ENCODE measurements around the gene PLA2G1B.

Gene PLA2G1B

GRCh38 chr12:120332041-120332440, 4.5 kb upstream of the PLA2G1B start:
- TF ChIP-seq CTCF (IDR thresholded peaks at IDR 0.05; ENCODE audit: control extremely low read depth, extremely low read depth, low read depth, missing control alignments), result no peak
- ChIA-PET CTCF (no interaction called here), POLR2A (no interaction called here)

GRCh38 chr12:120331390-120331789, 3.8 kb upstream of the PLA2G1B start:
- DNase-seq (ENCODE audit: extremely low spot score), result no peak
- ChIA-PET POLR2A (no interaction called here), CTCF (no interaction called here)
- no peak for TF ChIP-seq CTCF (IDR thresholded peaks at IDR 0.05; ENCODE audit: control extremely low read depth, extremely low read depth, low read depth, missing control alignments)

More at GRCh38 chr12:120332041-120332440, 4.5 kb upstream of the PLA2G1B start:
- no peak for DNase-seq (ENCODE audit: extremely low spot score)

- no peak for DNase-seq (ENCODE audit: extremely low spot score)
- POLR2A ChIA-PET, result interaction anchor here (1.0 kb wide), 1 partner anchor 37 kb away, joined by 5 read pairs; the partner anchor contains the start of gene RNU4-2
- TF ChIP-seq CTCF (IDR thresholded peaks at IDR 0.05; ENCODE audit: control extremely low read depth, extremely low read depth, low read depth, missing control alignments), result no peak
- CTCF ChIA-PET, result interaction anchor here (0.6 kb wide), 1 partner anchor 36 kb away, joined by 3 read pairs; no protein-coding TSS in a partner anchor
These were observed 649 bp upstream of the PLA2G1B start for GRCh38 chr12:120328228-120328627.

GRCh38 chr12:120324841-120325417, 2.6 kb downstream of the PLA2G1B start:
- CTCF ChIA-PET, result interaction anchor here (1.0 to 1.8 kb wide), 8 partner anchors 13 to 324 kb away, joined by 3 to 8 read pairs (median 6); partner anchors contain the start of gene SIRT4

GRCh38 chr12:120323772-120324171, 3.8 kb downstream of the PLA2G1B start:
- ChIA-PET POLR2A (no interaction called here), CTCF (interaction anchor here (1.0 to 1.8 kb wide), 8 partner anchors 10 to 325 kb away, joined by 3 to 8 read pairs (median 4); no protein-coding TSS in a partner anchor)
- no peak for DNase-seq (ENCODE audit: extremely low spot score)
- no peak for TF ChIP-seq CTCF (IDR thresholded peaks at IDR 0.05; ENCODE audit: control extremely low read depth, extremely low read depth, low read depth, missing control alignments)

More at GRCh38 chr12:120324841-120325417, 2.6 kb downstream of the PLA2G1B start:
- no peak for DNase-seq (ENCODE audit: extremely low spot score)
- TF ChIP-seq CTCF (IDR thresholded peaks at IDR 0.05; ENCODE audit: control extremely low read depth, extremely low read depth, low read depth, missing control alignments), result no peak
- POLR2A ChIA-PET, result interaction anchor here (1.2 kb wide), 1 partner anchor 34 kb away, joined by 5 read pairs; no protein-coding TSS in a partner anchor

- ChIA-PET POLR2A (no interaction called here), CTCF (interaction anchor here (0.7 to 1.4 kb wide), 2 partner anchors 20 to 35 kb away, joined by 3 to 4 read pairs; partner anchors contain the start of gene SIRT4)
- no peak for TF ChIP-seq CTCF (IDR thresholded peaks at IDR 0.05; ENCODE audit: control extremely low read depth, extremely low read depth, low read depth, missing control alignments)
- DNase-seq (ENCODE audit: extremely low spot score), result no peak
These were observed 6.0 kb downstream of the PLA2G1B start for GRCh38 chr12:120321382-120322202.
